Measurements from ENCODE around the gene C1orf105. TPM values are rescaled to one million over a fixed set of nuclear protein-coding genes. Genes with fewer than 3 reads are reported as not detected.
A peak's percentile ranks its signal among the peaks of the same experiment; 100 is the strongest.

The C1orf105 gene
- total RNA-seq, 1 donor from 2014 or later = not detected

DNA sequence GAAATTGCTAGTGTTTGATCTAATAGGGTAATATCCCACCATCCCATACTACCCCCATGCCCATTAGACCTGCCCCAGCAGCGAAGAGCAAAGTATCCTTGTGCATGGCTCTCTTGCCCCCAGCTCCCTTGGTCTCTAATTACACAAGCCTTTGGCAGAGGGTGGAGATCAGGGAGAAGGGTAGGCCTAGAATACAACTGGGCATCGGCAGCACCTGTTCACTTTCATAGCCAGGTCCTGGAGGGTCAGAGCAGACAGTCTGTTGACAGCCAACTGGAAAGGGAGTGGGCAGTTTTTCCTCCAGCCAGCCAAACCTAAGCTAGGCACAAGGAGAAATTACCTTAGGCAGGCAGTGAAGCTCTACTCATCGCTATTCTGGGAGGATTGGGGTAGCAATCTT lies 26.1 kb downstream of the C1orf105 start:
- no peaks in the 10 kb centered on the region for H3K9me3 ChIP-seq (ENCODE audit: low read depth)
- H3K4me1 ChIP-seq = peaks cover 24% of the 10 kb centered on the region
- peaks cover 10% of the 10 kb centered on the region for H3F3A ChIP-seq (ENCODE audit: low read depth)
- DNase-seq (ENCODE audit: low spot score) = no peak
- H3K27ac ChIP-seq = no peak overlapping the region
- Mint-ChIP-seq H3K36me3 (peaks cover 10% of the 10 kb centered on the region), H3K9me3 (no peaks in the 10 kb centered on the region), H3K4me3 (peak overlapping the region; percentile 36), H3K27me3 (ENCODE audit: insufficient read depth, low read depth) (peaks cover 4% of the 10 kb centered on the region), H3K27ac (peak overlapping the region; percentile 13), H3K4me1 (peaks cover 45% of the 10 kb centered on the region)
- no peaks in the 10 kb centered on the region for H4K20me1 ChIP-seq (ENCODE audit: low read depth)
- peaks cover 22% of the 10 kb centered on the region for H3K79me2 ChIP-seq (ENCODE audit: low read depth)
- H2AFZ ChIP-seq (replicated peaks) = no peak overlapping the region
- no peaks in the 10 kb centered on the region for H3K36me3 ChIP-seq
- H3K4me2 ChIP-seq = no peak overlapping the region
- TF ChIP-seq, protein P1, sequence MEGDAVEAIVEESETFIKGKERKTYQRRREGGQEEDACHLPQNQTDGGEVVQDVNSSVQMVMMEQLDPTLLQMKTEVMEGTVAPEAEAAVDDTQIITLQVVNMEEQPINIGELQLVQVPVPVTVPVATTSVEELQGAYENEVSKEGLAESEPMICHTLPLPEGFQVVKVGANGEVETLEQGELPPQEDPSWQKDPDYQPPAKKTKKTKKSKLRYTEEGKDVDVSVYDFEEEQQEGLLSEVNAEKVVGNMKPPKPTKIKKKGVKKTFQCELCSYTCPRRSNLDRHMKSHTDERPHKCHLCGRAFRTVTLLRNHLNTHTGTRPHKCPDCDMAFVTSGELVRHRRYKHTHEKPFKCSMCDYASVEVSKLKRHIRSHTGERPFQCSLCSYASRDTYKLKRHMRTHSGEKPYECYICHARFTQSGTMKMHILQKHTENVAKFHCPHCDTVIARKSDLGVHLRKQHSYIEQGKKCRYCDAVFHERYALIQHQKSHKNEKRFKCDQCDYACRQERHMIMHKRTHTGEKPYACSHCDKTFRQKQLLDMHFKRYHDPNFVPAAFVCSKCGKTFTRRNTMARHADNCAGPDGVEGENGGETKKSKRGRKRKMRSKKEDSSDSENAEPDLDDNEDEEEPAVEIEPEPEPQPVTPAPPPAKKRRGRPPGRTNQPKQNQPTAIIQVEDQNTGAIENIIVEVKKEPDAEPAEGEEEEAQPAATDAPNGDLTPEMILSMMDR (IDR thresholded peaks at IDR 0.05) = no peak
- no peak for TF ChIP-seq EZH2phosphoT487 (IDR thresholded peaks at IDR 0.05)
- TF ChIP-seq EZH2 (IDR thresholded peaks at IDR 0.05) = no peak
- H3K9ac ChIP-seq = no peak overlapping the region
- no peaks in the 10 kb centered on the region for H3K27me3 ChIP-seq
- H3K4me3 ChIP-seq = no peak overlapping the region

DNA sequence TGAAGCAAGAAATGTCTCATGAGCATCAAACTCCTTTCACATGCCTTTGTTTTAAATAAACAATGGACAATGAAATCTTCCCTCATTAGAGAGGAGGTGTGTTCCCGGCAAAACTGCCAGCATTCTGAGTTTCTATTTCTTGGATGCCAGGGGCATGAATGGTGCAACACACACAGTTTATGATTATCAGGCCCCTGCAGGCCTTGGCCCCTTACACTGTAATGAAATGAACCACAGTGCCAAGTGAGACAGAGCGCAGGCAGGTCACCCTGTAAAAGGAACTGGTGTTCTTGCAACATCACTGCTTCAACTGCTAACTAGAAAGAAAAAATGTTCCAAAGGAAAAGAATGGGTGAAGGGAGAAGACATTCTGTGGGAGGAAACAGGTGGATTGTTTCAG lies 27.2 kb downstream of the C1orf105 start:
- TF ChIP-seq, protein P1 (IDR thresholded peaks at IDR 0.05) = no peak
- no peak for TF ChIP-seq EZH2 (IDR thresholded peaks at IDR 0.05)
- no peak for TF ChIP-seq EZH2phosphoT487 (IDR thresholded peaks at IDR 0.05)
- no peaks in the 10 kb centered on the region for H3K27me3 ChIP-seq

DNA sequence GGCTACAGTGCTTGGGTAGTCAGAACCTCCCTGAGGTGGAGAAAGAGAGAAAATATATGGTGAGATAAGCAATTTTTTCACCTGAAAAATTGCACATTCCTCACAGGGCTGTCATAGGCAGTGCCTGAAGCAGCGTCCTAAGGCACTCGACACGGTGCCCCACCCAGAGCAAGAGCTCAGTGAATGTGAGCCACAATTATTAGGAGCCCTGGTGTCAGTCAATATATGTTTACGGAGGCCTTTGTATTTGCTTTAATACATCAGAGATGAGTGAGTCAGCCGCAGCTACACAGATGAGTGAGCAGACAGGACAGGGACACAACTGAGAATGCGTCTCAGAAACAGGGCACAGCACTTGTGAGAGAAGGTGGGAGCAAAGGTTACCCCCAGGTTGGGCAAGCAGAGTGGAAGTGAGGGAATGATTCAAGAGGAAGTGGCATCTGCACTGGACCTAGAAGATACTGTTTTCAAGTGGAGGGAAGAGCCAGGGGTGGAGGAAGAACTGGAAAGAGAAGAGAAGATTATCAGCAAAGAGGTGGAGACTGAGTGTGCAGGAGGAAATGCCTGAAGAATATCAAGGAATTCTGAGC lies 28.6 kb downstream of the C1orf105 start:
- peak overlapping the region; percentile 39 for H3K27ac Mint-ChIP-seq
- no peak for DNase-seq (ENCODE audit: low spot score)
- H3K4me3 ChIP-seq = no peak overlapping the region
- no peak overlapping the region for H3K27ac ChIP-seq
- H3K27me3 Mint-ChIP-seq (ENCODE audit: insufficient read depth, low read depth) = peaks cover 2% of the 10 kb centered on the region
- H3K9ac ChIP-seq = no peak overlapping the region
- H3K36me3 Mint-ChIP-seq = no peaks in the 10 kb centered on the region
- H3K4me1 ChIP-seq = peaks cover 31% of the 10 kb centered on the region
- H3K4me2 ChIP-seq = no peak overlapping the region
- no peak for TF ChIP-seq EZH2phosphoT487 (IDR thresholded peaks at IDR 0.05)
- TF ChIP-seq, protein P1 (IDR thresholded peaks at IDR 0.05) = no peak
- no peak for TF ChIP-seq EZH2 (IDR thresholded peaks at IDR 0.05)
- no peaks in the 10 kb centered on the region for H3K9me3 Mint-ChIP-seq
- H2AFZ ChIP-seq (replicated peaks) = peak overlapping the region; percentile 89
- H3K27me3 ChIP-seq = no peaks in the 10 kb centered on the region
- peaks cover 23% of the 10 kb centered on the region for H3F3A ChIP-seq (ENCODE audit: low read depth)
- H3K4me1 Mint-ChIP-seq = peaks cover 53% of the 10 kb centered on the region
- no peaks in the 10 kb centered on the region for H3K79me2 ChIP-seq (ENCODE audit: low read depth)
- H3K4me3 Mint-ChIP-seq = no peak overlapping the region
- H3K9me3 ChIP-seq (ENCODE audit: low read depth) = no peaks in the 10 kb centered on the region
- H4K20me1 ChIP-seq (ENCODE audit: low read depth) = no peaks in the 10 kb centered on the region
- no peaks in the 10 kb centered on the region for H3K36me3 ChIP-seq

More for the DNA sequence above, 27.2 kb downstream of the C1orf105 start:
- Histone ChIP-seq H3K27ac (no peak overlapping the region), H3K36me3 (no peaks in the 10 kb centered on the region), H3K4me3 (no peak overlapping the region), H3K9ac (no peak overlapping the region), H3K79me2 (ENCODE audit: low read depth) (peaks cover 11% of the 10 kb centered on the region), H3K4me2 (no peak overlapping the region), H4K20me1 (ENCODE audit: low read depth) (no peaks in the 10 kb centered on the region), H3F3A (ENCODE audit: low read depth) (peaks cover 18% of the 10 kb centered on the region), H3K4me1 (peaks cover 30% of the 10 kb centered on the region), H3K9me3 (ENCODE audit: low read depth) (no peaks in the 10 kb centered on the region), H2AFZ (replicated peaks) (no peak overlapping the region)
- no peak for DNase-seq (ENCODE audit: low spot score)
- peaks cover 2% of the 10 kb centered on the region for H3K27me3 Mint-ChIP-seq (ENCODE audit: insufficient read depth, low read depth)
- no peaks in the 10 kb centered on the region for H3K9me3 Mint-ChIP-seq
- H3K36me3 Mint-ChIP-seq = no peaks in the 10 kb centered on the region
- no peak overlapping the region for H3K4me3 Mint-ChIP-seq
- H3K4me1 Mint-ChIP-seq = peaks cover 45% of the 10 kb centered on the region
- H3K27ac Mint-ChIP-seq = no peak overlapping the region

Measured in neural progenitor cell (in vitro differentiated cells).